ENCODE results near the gene CREBBP. TPM values are rescaled to one million over a fixed set of nuclear protein-coding genes. Genes with fewer than 3 reads are reported as not detected.
A peak's percentile ranks its signal among the peaks of the same experiment; 100 is the strongest.

The CREBBP gene
- total RNA-seq, 4 donors from 2014 or later = 76.3 to 152 (median 105) TPM

- H3K4me1 ChIP-seq = peaks cover 9% of the 10 kb centered on the region
- WGBS = 93% methylated on average over 19 of the region's 19 CpGs
- no peak overlapping the region for H3K27ac ChIP-seq
- no peaks in the 10 kb centered on the region for H3K36me3 ChIP-seq
- no peak overlapping the region for H3K4me3 ChIP-seq
- TF ChIP-seq CTCF (IDR thresholded peaks at IDR 0.05) (no peak), EP300 (IDR thresholded peaks at IDR 0.05) (no peak), POLR2A (IDR thresholded peaks at IDR 0.05) (no peak), POLR2AphosphoS5 (IDR thresholded peaks at IDR 0.05) (no peak)
- DNase-seq (ENCODE audit: low spot score in 2 of 2) = no peak
- H3K27me3 ChIP-seq = no peaks in the 10 kb centered on the region
- no peaks in the 10 kb centered on the region for H3K9me3 ChIP-seq
These were observed 184.7 kb downstream of the CREBBP start for GRCh38 chr16:3695610-3696369.

GRCh38 chr16:3694051-3694450 is 186.5 kb downstream of the CREBBP start:
- no peak for DNase-seq (ENCODE audit: low spot score in 2 of 2)
- Histone ChIP-seq H3K27me3 (no peaks in the 10 kb centered on the region), H3K4me1 (peaks cover 16% of the 10 kb centered on the region), H3K36me3 (no peaks in the 10 kb centered on the region), H3K4me3 (no peak overlapping the region), H3K9me3 (no peaks in the 10 kb centered on the region), H3K27ac (no peak overlapping the region)
- 94% methylated on average over 9 of the region's 9 CpGs for WGBS
- TF ChIP-seq EP300 (IDR thresholded peaks at IDR 0.05) (no peak), POLR2A (IDR thresholded peaks at IDR 0.05) (no peak), POLR2AphosphoS5 (IDR thresholded peaks at IDR 0.05) (no peak), CTCF (IDR thresholded peaks at IDR 0.05) (no peak)

- no peak overlapping the region for H3K4me3 ChIP-seq
- H3K27me3 ChIP-seq = no peaks in the 10 kb centered on the region
- WGBS = 68% methylated on average over 12 of the region's 12 CpGs
- no peak for DNase-seq (ENCODE audit: low spot score in 2 of 2)
- TF ChIP-seq EP300 (IDR thresholded peaks at IDR 0.05) (no peak), POLR2AphosphoS5 (IDR thresholded peaks at IDR 0.05) (no peak), CTCF (IDR thresholded peaks at IDR 0.05) (no peak), POLR2A (IDR thresholded peaks at IDR 0.05) (no peak)
- peaks cover 7% of the 10 kb centered on the region for H3K36me3 ChIP-seq
- H3K4me1 ChIP-seq = peaks cover 21% of the 10 kb centered on the region
- H3K9me3 ChIP-seq = no peaks in the 10 kb centered on the region
- peak overlapping the region; percentile 42 for H3K27ac ChIP-seq
These were observed 188.8 kb downstream of the CREBBP start for GRCh38 chr16:3691761-3692160.

GRCh38 chr16:3690980-3691720 is 189.4 kb downstream of the CREBBP start:
- no peaks in the 10 kb centered on the region for H3K9me3 ChIP-seq
- H3K36me3 ChIP-seq = peaks cover 13% of the 10 kb centered on the region
- H3K4me3 ChIP-seq = peak overlapping the region; percentile 30
- 60% methylated on average over 19 of the region's 19 CpGs for WGBS
- peak in 1 of 2 donors; percentile 79 for DNase-seq (ENCODE audit: low spot score in 2 of 2)
- H3K27ac ChIP-seq = peak overlapping the region; percentile 42
- H3K27me3 ChIP-seq = no peaks in the 10 kb centered on the region
- no peak for TF ChIP-seq POLR2AphosphoS5 (IDR thresholded peaks at IDR 0.05)
- no peak for TF ChIP-seq EP300 (IDR thresholded peaks at IDR 0.05)
- H3K4me1 ChIP-seq = peaks cover 17% of the 10 kb centered on the region

- peak; percentile 95 to 97 for DNase-seq (ENCODE audit: low spot score in 2 of 2)
- peak in 1 of 3 donors; percentile 69 for TF ChIP-seq POLR2AphosphoS5 (IDR thresholded peaks at IDR 0.05)
- TF ChIP-seq EP300 (IDR thresholded peaks at IDR 0.05) = no peak
- TF ChIP-seq POLR2A (IDR thresholded peaks at IDR 0.05) = no peak
- TF ChIP-seq CTCF (IDR thresholded peaks at IDR 0.05) = peak; percentile 78 to 96
- Histone ChIP-seq H3K36me3 (peaks cover 20% of the 10 kb centered on the region), H3K4me1 (peaks cover 17% of the 10 kb centered on the region), H3K27ac (peak overlapping the region; percentile 42), H3K9me3 (no peaks in the 10 kb centered on the region), H3K27me3 (no peaks in the 10 kb centered on the region), H3K4me3 (peak overlapping the region; percentile 30)
- 5% methylated on average over 18 of the region's 18 CpGs for WGBS
These were observed 190.0 kb downstream of the CREBBP start for GRCh38 chr16:3690470-3690928.

All from suprapubic skin (tissue), 4 donors.